CD4-positive, alpha-beta T cell treated with Interleukin-4 for 1 hour (primary cell): Measurements from ENCODE around the gene NT5DC2.
A peak's percentile ranks its signal among the peaks of the same experiment; 100 is the strongest.

Experiments
- DNase-seq, 2 donors: peaks; one replicate each; pipeline ENCODE4 v3.0.0-alpha.2; 2020 to 2022

Gene NT5DC2

DNA sequence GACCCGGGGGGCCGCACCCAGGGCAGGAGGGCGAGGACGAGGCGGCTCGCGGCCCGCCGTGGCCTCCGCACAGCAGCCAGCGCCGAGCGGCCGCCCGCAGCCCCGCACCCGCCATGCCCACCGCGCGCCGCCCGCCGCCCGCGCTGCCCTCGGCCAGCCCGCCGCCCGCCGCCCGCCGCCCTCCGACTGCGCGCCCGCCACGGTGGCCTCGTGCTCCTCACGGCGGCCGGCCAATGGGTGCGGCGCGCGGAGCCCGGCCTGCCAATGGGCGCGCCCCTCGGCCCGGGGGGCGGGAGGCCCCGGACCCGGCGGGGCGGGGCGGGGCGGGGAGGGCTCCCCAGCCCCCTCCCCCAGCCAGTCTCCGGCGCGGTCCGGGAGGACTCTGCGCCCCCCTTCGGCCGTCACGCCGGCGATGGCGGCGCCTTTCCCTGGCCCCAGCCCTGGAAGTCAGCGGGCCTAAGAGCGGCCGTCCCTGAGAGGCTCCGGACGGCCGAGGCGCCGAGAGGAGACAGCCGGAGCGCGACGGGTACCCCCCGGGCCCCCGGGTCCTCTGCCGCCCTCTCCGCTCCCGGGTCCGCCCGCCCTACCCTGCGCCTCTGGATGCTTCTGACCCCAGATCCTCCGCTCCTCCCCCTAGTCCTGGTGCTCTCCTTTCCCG is at the start of gene NT5DC2:
TSS of gene NT5DC2 (minus strand) at position 235 of the 658 bp plus-strand sequence. CDS start at position 115, 120 bp downstream.
- peak; percentile 66 for DNase-seq

GRCh38 chr3:52574056-52574965 is 40.7 kb upstream of the NT5DC2 start:
- no peak for DNase-seq

- DNase-seq: no peak
Measured at GRCh38 chr3:52572221-52572620, 38.6 kb upstream of the NT5DC2 start.

DNA sequence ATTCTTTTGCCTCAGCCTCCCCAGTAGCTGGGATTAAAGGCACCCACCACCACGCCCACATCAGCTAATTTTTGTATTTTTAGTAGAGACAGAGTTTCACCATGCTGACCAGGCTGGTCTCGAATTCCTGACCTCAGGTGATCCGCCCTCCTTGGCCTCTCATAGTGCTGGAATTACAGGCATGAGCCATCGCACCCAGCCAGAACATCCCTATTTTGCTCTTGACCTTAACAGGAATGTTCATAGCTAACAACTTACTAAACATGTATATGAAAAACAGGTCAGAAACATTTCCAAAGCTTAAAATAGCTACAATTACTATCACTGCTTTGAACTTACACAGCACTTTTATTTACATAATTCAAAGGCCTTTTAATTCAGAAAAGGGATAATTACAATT is 36.4 kb upstream of the NT5DC2 start:
- no peak for DNase-seq

GRCh38 chr3:52568069-52568468 is 34.4 kb upstream of the NT5DC2 start:
- DNase-seq: no peak

- no peak for DNase-seq
Measured at GRCh38 chr3:52563984-52564383, 30.3 kb upstream of the NT5DC2 start.

DNA sequence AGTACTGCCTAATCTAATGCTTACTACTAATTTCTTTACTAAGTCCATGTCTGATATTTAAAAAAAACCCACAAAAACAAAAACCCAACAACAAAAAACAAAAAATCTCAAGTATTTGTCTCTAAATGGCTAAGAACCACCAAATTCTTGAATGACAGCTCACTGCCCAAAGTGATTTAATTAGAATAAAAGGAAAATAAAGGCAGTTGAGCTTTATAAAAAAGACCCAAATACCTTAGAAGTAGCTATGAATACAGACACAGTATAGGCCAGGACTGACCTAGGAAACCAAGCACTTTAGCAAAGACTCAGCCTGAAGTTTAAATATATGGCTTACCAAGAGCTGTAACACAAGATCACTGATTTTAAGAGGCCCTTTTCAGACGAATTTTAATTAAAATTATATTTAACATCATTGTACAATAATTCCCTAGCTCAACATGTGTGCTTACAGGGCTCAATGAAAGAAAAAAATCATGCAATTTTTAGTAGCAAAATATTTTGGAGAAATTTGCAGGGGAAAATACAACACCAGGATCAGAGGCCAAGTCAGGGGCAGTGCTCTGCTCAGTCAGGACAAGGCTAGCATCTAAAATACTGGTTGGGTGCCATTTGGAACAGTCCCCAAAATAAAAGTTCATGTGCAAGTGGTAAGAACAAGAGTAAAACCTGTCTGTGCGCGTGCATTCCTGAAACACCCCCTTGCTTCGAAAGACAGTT is 27.5 kb upstream of the NT5DC2 start:
- no peak for DNase-seq

- DNase-seq: no peak
Measured at GRCh38 chr3:52558436-52558835, 24.8 kb upstream of the NT5DC2 start.

GRCh38 chr3:52557011-52557960 is 23.6 kb upstream of the NT5DC2 start:
- DNase-seq: no peak

DNA sequence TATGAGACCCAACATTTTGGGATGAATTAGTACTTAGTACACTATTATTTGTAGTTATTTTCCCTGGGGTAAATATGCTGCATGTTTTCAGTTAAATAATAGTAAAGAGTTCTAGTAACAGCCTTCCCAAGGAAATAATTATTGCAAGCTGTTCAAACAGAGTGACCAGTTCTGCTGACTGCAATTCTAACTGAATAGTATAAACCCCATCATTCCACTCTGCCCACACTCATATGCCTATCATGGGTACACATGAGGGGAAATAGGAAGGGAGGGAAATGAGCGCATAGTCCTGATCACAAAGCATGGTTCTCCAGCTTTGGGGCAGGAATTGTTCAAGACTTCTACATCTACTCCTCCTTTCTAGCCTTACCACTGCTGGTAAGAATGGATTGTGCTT is 21.4 kb upstream of the NT5DC2 start:
- no peak for DNase-seq

DNA sequence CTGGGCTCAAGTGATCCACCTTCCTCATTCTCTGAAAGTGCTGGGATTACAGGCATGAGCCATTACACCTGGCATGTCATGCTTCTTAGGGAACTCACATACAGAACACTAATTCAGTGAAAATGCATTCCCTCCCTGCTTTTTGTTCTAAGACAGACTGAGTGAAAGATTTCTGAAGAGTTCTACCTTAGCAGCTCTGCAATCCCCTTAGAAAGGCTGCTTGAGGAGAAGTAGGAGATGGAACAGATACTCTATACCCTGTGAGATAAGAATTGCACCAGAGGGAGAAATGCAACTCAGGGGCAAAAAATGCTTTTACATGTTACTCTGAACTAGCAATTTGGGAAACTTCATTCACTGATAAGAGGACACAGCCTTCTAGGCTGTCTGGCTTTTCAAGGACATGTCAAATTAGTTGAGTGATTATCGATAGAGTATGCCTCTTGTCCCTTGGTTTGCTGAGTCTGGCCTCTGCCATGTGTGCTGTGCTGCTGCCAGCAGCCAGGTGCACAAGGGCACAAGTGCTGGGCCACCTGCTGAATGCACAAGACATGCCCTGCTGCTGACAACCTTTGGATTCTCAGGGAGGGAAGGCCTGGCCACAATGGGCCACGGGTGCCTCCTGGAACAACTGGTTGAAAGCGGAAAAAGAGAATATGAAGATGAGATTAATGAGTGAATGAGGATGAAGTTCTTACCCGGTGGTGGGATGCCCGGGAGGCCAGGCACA is 20.5 kb upstream of the NT5DC2 start:
- no peak for DNase-seq

GRCh38 chr3:52552089-52552488 is 18.4 kb upstream of the NT5DC2 start:
- no peak for DNase-seq

GRCh38 chr3:52551118-52551517 is 17.5 kb upstream of the NT5DC2 start:
- no peak for DNase-seq

DNA sequence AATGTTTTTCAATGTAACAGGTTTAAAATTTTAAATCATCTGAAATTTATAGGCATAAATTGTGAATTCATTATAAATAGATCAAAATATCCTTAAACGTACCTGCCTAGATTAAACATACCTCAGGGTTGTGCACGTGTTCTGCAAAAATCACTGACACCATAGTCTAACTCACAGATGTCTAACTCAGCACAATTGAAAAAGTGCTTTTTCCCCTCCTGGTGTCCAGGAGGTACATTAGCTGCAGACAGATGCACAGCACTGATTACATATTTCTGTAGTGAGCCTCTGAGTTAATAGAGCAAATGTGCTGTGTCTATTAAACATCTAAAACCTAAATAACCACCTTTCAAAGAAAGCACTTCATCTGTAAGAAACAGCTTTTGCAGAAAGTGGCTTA is 13.5 kb upstream of the NT5DC2 start:
- DNase-seq: no peak

- DNase-seq: no peak
Measured at GRCh38 chr3:52546111-52546901, 12.6 kb upstream of the NT5DC2 start.

GRCh38 chr3:52544937-52545336 is 11.3 kb upstream of the NT5DC2 start:
- DNase-seq: no peak

GRCh38 chr3:52541050-52541449 is 7.4 kb upstream of the NT5DC2 start:
- DNase-seq: no peak

DNA sequence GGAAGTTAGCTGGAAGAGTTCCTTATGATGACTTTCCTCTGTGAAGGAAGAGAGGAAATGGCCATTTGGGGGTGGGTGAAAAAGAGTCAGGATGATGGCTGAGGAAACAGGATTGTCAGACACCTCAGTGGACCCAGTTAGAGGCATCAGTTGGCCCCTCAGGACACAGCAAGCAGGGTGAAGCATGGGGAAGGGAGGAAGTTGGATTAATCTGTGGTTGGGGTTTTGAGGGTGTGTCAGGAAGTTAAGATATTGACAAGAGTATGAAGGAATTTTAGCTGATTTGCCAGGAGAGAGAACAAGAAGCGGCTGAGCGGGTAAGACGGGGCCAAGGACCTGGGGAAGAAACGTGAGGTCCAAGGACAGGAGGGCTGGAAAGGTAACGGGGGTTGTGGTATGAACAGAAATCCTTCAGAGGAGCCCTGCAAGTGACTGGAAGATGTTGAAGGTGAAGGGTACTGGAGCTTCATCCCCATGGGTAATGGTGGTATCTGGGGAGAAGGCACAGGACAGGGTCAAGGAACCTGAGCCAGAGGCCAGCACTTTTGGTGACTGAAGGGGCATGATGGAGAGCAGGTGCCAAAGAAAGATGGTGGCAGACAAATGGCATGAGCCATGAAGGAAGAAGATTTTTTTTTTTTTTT is 5.5 kb upstream of the NT5DC2 start:
- no peak for DNase-seq

DNA sequence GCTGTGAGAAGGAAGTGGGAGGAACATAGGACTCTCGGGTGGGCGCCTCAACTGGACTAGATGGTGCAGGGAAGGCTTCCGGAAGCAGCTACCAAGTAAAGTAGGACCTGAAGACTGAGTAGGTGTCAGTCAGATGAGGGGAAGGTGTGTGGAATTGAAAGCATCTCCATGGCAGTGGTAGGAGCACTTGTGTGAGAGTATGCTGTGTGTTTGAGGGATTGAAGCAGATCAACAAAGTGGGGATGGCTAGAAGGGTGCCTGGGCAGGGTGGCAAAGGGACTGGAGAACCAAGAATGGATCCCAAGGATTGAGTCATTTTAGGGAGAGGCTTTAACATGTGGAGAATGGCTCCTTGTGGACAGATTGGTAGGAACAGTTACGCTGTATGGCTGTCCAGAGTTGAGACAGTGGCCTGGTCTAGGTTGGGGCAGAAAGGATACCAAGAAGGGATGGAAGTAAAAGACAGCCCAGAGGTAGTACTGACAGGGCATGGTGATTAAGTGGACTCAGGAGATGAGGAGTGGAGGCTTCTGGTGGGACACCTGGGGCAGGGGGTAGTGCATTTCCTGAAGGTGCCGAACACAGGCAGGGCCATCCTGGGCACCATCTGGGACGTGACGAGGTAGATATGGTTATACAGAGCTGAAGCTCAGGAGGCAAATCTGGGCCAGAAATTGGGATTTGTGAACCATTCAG is 4.2 kb upstream of the NT5DC2 start:
- DNase-seq: no peak

DNA sequence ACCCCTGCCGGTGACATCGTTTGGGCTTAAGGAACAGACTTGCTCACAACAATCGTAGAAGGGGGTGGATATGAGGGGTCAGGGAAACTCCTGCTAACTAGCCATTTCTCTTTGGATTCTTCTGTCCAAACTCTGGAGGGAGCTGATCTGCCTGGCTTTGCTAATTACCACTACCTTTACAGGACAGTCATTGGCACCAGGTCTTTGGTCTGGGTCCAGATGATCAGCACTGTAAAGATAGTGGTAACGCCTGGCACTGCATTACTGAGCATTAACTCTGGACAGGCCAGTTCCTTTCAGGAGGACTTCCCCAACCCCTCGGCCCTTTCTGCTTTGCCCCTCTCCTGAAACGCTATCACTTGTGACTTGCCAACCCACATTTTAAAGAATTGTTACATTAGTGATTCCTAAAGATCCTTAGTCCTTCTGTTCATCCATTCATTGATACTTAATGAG is 3.5 kb upstream of the NT5DC2 start:
- no peak for DNase-seq
